SK-N-SH (cell line): ENCODE results near the gene ADRA1B. TPM values are rescaled to one million over a fixed set of nuclear protein-coding genes. Genes with fewer than 3 reads are reported as not detected.

ENCODE experiments used
- CHD2 ChIP-seq: fragments of 150-350 bp; IDR thresholded peaks from 2 replicates; pipeline ENCODE4 v1.6.1; 2018; ENCODE audit warnings: low read length; ENCODE audit not compliant: partially characterized antibody
- ELF1 ChIP-seq: IDR thresholded peaks from 2 replicates; pipeline ENCODE4 v1.4.0; 2012
- EP300 ChIP-seq, 2 experiments: IDR thresholded peaks; 2 replicates each; pipeline versions ENCODE4 v1.4.0 to v1.6.1; 2012; ENCODE audit warnings: borderline replicate concordance in 1 of 2, low read depth in 1 of 2, low read length in 1 of 2
- EZH2phosphoT487 ChIP-seq: fragments of 200-600 bp; sonication (generic); IDR thresholded peaks from 2 replicates; pipeline ENCODE4 v1.6.1; 2017; ENCODE audit warnings: low read depth, mixed run types, mild to moderate bottlenecking, antibody characterized with exemption, moderate library complexity, borderline replicate concordance
- FOSL2 ChIP-seq: IDR thresholded peaks from 2 replicates; pipeline ENCODE4 v1.4.0; 2012; ENCODE audit warnings: low read depth, mild to moderate bottlenecking, moderate library complexity, borderline replicate concordance
- FOXJ3 ChIP-seq: sonication (generic); formaldehyde crosslinking; IDR thresholded peaks from 2 replicates; pipeline ENCODE4 v1.5.1; 2020; ENCODE audit warnings: mild to moderate bottlenecking, missing genetic modification reagents
- GABPA ChIP-seq: IDR thresholded peaks from 2 replicates; pipeline ENCODE4 v1.4.0; 2012; ENCODE audit warnings: low read depth, mild to moderate bottlenecking
- GATA2 ChIP-seq: sonication (generic); formaldehyde crosslinking; IDR thresholded peaks from 2 replicates; pipeline ENCODE4 v1.5.0; 2020; ENCODE audit warnings: mild to moderate bottlenecking, missing genetic modification reagents
- JUND ChIP-seq: IDR thresholded peaks from 2 replicates; pipeline ENCODE4 v1.4.0; 2012
- MXI1 ChIP-seq: IDR thresholded peaks from 2 replicates; pipeline ENCODE4 v1.6.1; 2012; ENCODE audit warnings: mild to moderate bottlenecking, low read depth, low read length, improper control_type of control experiment
- NRF1 ChIP-seq: IDR thresholded peaks from 2 replicates; pipeline ENCODE4 v1.6.1; 2012; ENCODE audit warnings: low read depth, mild to moderate bottlenecking, low read length
- RAD21 ChIP-seq: IDR thresholded peaks from 2 replicates; pipeline ENCODE4 v1.6.1; 2012; ENCODE audit warnings: mild to moderate bottlenecking, low read length
- RCOR1 ChIP-seq: fragments of 150-350 bp; IDR thresholded peaks from 2 replicates; pipeline ENCODE4 v1.6.1; 2017; ENCODE audit warnings: antibody characterized with exemption, low read length
- RFX5 ChIP-seq: IDR thresholded peaks from 2 replicates; pipeline ENCODE4 v1.6.1; 2012; ENCODE audit warnings: mild to moderate bottlenecking, improper control_type of control experiment, low read length
- SIN3A ChIP-seq: IDR thresholded peaks from 2 replicates; pipeline ENCODE4 v1.6.1; 2012; ENCODE audit warnings: low read depth, mild to moderate bottlenecking, low read length, moderate library complexity, borderline replicate concordance
- SMC3 ChIP-seq: IDR thresholded peaks from 2 replicates; pipeline ENCODE4 v1.6.1; 2012; ENCODE audit warnings: low read depth, low read length, improper control_type of control experiment
- TAF1 ChIP-seq: IDR thresholded peaks from 2 replicates; pipeline ENCODE4 v1.6.1; 2012; ENCODE audit warnings: low read depth, mild to moderate bottlenecking, low read length, moderate library complexity, borderline replicate concordance
- TCF12 ChIP-seq: IDR thresholded peaks from 2 replicates; pipeline ENCODE4 v1.4.0; 2012
- TEAD4 ChIP-seq: IDR thresholded peaks from 2 replicates; pipeline ENCODE4 v1.4.0; 2012; ENCODE audit warnings: mild to moderate bottlenecking, borderline replicate concordance; ENCODE audit not compliant: insufficient read depth
- YY1 ChIP-seq: IDR thresholded peaks from 2 replicates; pipeline ENCODE4 v1.4.0; 2012; ENCODE audit warnings: low read depth, mild to moderate bottlenecking
- polyA plus RNA-seq, 3 experiments: library from polyadenylated mRNA; depleted of rRNA; stranded (reverse); fragments of >200 nt; gene quantifications; 2 replicates each; pipeline ENCODE4 v1.2.3, GENCODE V29; 2012
- TF ChIP-seq, protein P1 (sequence below): fragments of 150-350 bp; IDR thresholded peaks from 2 replicates; pipeline ENCODE4 v1.6.1; 2016; ENCODE audit warnings: mild to moderate bottlenecking, low read depth, low read length
- TF ChIP-seq, protein P2 (sequence below): IDR thresholded peaks from 2 replicates; pipeline ENCODE4 v1.6.1; 2012; ENCODE audit warnings: mild to moderate bottlenecking, low read depth, low read length, moderate library complexity
- TF ChIP-seq, protein P3 (sequence below): IDR thresholded peaks from 2 replicates; pipeline ENCODE4 v1.4.0; 2012; ENCODE audit warnings: low read depth, borderline replicate concordance
- TF ChIP-seq, protein P4 (sequence below): fragments of 150-350 bp; IDR thresholded peaks from 2 replicates; pipeline ENCODE4 v1.6.1; 2017; ENCODE audit warnings: antibody characterized with exemption, low read length, low read depth, borderline replicate concordance

The ADRA1B gene
- polyA plus RNA-seq, 1 of the 3 experiments (the other 2 are of a cell fraction), result 2.2 TPM

DNA sequence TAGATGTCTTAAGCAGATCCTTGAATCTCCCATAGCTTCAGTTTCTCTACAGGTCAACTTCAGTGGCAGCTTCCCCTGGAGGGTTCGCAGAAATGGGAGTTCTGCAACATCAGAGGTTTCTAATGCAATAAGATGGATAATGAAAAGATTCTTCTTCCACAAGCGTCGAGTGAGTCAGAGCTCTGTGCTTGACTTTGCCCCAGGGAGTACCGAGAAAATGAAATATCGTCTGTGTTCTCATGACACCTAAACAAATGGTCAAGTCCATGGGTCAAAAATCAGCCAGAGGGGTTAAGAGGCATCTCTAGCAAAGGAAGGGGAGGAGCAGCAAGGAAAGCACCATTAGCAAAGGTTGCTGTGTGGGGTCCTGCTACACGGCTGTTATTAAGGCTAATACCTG is 3.2 kb upstream of the ADRA1B start (continued):
- TF ChIP-seq, protein P1, sequence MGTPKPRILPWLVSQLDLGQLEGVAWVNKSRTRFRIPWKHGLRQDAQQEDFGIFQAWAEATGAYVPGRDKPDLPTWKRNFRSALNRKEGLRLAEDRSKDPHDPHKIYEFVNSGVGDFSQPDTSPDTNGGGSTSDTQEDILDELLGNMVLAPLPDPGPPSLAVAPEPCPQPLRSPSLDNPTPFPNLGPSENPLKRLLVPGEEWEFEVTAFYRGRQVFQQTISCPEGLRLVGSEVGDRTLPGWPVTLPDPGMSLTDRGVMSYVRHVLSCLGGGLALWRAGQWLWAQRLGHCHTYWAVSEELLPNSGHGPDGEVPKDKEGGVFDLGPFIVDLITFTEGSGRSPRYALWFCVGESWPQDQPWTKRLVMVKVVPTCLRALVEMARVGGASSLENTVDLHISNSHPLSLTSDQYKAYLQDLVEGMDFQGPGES, result no peak
- peak; percentile 34; the same call in 1 of the 2 replicates for TF ChIP-seq JUND
- TF ChIP-seq TAF1, result no peak
- no peak for TF ChIP-seq SIN3A
- no peak for TF ChIP-seq NRF1
- 0 out of 4 replicates have a peak, but pooled peaks of 1 of the 2 experiments have one; percentile 1 for TF ChIP-seq EP300 (IDR thresholded peaks at IDR 0.05; ENCODE audit: borderline replicate concordance in 1 of 2, low read depth in 1 of 2, low read length in 1 of 2)
- no peak for TF ChIP-seq RCOR1
- no peak for TF ChIP-seq RAD21
- TF ChIP-seq, protein P2, sequence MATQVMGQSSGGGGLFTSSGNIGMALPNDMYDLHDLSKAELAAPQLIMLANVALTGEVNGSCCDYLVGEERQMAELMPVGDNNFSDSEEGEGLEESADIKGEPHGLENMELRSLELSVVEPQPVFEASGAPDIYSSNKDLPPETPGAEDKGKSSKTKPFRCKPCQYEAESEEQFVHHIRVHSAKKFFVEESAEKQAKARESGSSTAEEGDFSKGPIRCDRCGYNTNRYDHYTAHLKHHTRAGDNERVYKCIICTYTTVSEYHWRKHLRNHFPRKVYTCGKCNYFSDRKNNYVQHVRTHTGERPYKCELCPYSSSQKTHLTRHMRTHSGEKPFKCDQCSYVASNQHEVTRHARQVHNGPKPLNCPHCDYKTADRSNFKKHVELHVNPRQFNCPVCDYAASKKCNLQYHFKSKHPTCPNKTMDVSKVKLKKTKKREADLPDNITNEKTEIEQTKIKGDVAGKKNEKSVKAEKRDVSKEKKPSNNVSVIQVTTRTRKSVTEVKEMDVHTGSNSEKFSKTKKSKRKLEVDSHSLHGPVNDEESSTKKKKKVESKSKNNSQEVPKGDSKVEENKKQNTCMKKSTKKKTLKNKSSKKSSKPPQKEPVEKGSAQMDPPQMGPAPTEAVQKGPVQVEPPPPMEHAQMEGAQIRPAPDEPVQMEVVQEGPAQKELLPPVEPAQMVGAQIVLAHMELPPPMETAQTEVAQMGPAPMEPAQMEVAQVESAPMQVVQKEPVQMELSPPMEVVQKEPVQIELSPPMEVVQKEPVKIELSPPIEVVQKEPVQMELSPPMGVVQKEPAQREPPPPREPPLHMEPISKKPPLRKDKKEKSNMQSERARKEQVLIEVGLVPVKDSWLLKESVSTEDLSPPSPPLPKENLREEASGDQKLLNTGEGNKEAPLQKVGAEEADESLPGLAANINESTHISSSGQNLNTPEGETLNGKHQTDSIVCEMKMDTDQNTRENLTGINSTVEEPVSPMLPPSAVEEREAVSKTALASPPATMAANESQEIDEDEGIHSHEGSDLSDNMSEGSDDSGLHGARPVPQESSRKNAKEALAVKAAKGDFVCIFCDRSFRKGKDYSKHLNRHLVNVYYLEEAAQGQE, result no peak
- TF ChIP-seq MXI1, result no peak
- TF ChIP-seq SMC3, result no peak
- no peak for TF ChIP-seq CHD2
- TF ChIP-seq FOSL2, result peak; percentile 41; the same call in 1 of the 2 replicates
- TF ChIP-seq GABPA, result no peak
- no peak for TF ChIP-seq GATA2 (CRISPR knock-in tag)
- TF ChIP-seq TCF12, result peak; percentile 6; the same call in 1 of the 2 replicates
- TF ChIP-seq, protein P3, sequence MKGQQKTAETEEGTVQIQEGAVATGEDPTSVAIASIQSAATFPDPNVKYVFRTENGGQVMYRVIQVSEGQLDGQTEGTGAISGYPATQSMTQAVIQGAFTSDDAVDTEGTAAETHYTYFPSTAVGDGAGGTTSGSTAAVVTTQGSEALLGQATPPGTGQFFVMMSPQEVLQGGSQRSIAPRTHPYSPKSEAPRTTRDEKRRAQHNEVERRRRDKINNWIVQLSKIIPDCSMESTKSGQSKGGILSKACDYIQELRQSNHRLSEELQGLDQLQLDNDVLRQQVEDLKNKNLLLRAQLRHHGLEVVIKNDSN, result no peak
- TF ChIP-seq FOXJ3, result no peak
- TF ChIP-seq RFX5, result no peak
- no peak for TF ChIP-seq EZH2phosphoT487
- TF ChIP-seq, protein P4, sequence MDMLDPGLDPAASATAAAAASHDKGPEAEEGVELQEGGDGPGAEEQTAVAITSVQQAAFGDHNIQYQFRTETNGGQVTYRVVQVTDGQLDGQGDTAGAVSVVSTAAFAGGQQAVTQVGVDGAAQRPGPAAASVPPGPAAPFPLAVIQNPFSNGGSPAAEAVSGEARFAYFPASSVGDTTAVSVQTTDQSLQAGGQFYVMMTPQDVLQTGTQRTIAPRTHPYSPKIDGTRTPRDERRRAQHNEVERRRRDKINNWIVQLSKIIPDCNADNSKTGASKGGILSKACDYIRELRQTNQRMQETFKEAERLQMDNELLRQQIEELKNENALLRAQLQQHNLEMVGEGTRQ, result no peak
- no peak for TF ChIP-seq ELF1
- no peak for TF ChIP-seq TEAD4
- TF ChIP-seq YY1, result no peak
